Measurements from ENCODE around the gene PRTN3. TPM values are rescaled to one million over a fixed set of nuclear protein-coding genes. Genes with fewer than 3 reads are reported as not detected.

Gene PRTN3
- polyA plus RNA-seq, 1 donor (not counting 4 experiments of a cell fraction or from before 2014, with no cell fraction given), result not detected

DNA sequence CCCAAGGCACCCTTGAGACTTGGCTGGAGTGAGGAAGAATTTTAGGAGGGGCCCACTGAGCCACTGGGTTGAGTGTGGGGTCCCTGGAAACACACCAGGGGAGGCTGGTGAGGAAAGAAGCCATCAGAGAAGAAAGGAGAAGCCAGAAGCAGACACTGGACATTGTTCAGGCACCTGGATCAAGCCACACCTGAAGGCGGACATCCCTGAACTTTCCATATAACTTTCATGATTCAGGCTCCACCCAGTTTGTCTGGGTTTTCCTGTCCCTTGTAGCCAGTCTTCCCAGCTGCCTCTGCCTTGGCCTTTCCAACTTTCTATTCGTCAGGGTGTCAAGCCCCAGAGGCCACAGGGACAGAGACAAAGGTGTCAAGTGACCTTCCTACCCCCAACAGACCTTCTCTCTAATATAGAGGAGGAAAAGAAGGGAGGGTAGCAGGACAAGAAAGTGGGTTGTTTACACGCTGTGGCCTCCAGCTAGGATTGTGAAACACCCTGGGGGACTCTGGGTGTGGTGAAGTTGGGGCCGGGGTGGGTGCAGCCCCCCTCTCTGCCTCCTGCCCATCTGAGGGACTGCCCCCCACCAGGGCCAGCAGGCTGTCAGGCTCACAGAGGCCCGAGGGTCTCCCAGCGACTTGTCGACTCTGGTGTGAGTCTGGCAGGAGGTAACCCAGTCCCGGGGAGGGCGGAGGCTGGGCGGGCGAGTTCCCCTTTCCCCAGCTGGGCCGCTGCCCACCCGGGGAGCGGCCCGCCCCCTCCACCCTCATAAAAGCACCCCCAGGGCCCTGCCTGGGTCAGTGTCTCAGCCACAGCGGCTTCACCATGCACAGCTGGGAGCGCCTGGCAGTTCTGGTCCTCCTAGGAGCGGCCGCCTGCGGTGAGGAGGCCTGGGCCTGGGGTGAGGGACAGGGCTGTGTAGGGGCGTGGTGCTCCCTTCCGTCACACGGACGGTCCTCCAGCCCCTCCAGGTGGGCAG is 18.4 kb downstream of the PRTN3 start, which contains the start of gene CFD:
Gene CFD (plus strand): TSS at position 797 of the 976 bp plus-strand sequence. CDS start 26 bp downstream, at position 823.
- Histone ChIP-seq H4K20me1 (ENCODE audit: control insufficient read depth, extremely low read depth, insufficient read depth, low read length) (no peaks in the 10 kb centered on the region), H3K27me3 (ENCODE audit: control insufficient read depth, extremely low read depth, insufficient read depth, low read length) (peaks cover 13% of the 10 kb centered on the region), H3K4me2 (ENCODE audit: control insufficient read depth, extremely low read depth, insufficient read depth, low read depth, low read length) (peak within 1 kb of the TSS; percentile 51), H3K4me3 (ENCODE audit: control insufficient read depth in 2 of 3, extremely low read depth in 1 of 3, insufficient read depth in 2 of 3, low read depth in 1 of 3, low read length in 3 of 3) (peak within 1 kb of the TSS in 2 of 3 experiments; percentile 10 to 31), H3K36me3 (ENCODE audit: control insufficient read depth in 2 of 2, extremely low read depth in 1 of 2, insufficient read depth in 2 of 2, low read length in 2 of 2) (no peaks in the 10 kb centered on the region), H3K79me2 (ENCODE audit: control insufficient read depth, insufficient read depth, low read length) (no peaks in the 10 kb centered on the region), H3K27ac (ENCODE audit: control insufficient read depth, insufficient read depth, low read length) (no peak within 1 kb of the TSS), H3K9me1 (ENCODE audit: control insufficient read depth, extremely low read depth, insufficient read depth, low read length) (no peaks in the 10 kb centered on the region), H3K9me3 (ENCODE audit: control insufficient read depth, low read depth, low read length) (no peaks in the 10 kb centered on the region), H3K9ac (ENCODE audit: control insufficient read depth, extremely low read depth, insufficient read depth, low read length) (no peak within 1 kb of the TSS), H3K4me1 (ENCODE audit: control insufficient read depth, extremely low read depth, insufficient read depth, low read length) (peaks cover 3% of the 10 kb centered on the region), H2AFZ (ENCODE audit: control insufficient read depth, low read length) (peak within 1 kb of the TSS; percentile 43)
- dilution Hi-C loops (cut with MboI; ENCODE audit: extremely low pct_ligation_motif_present, low sequenced_read_pairs), result no loop called here
- DNase-seq (ENCODE audit: low read depth, low spot score) (no peak), FAIRE-seq (no peak)
- no peak for TF ChIP-seq EZH2 (IDR thresholded peaks at IDR 0.05; ENCODE audit: low read length)
- TF ChIP-seq, protein P1, sequence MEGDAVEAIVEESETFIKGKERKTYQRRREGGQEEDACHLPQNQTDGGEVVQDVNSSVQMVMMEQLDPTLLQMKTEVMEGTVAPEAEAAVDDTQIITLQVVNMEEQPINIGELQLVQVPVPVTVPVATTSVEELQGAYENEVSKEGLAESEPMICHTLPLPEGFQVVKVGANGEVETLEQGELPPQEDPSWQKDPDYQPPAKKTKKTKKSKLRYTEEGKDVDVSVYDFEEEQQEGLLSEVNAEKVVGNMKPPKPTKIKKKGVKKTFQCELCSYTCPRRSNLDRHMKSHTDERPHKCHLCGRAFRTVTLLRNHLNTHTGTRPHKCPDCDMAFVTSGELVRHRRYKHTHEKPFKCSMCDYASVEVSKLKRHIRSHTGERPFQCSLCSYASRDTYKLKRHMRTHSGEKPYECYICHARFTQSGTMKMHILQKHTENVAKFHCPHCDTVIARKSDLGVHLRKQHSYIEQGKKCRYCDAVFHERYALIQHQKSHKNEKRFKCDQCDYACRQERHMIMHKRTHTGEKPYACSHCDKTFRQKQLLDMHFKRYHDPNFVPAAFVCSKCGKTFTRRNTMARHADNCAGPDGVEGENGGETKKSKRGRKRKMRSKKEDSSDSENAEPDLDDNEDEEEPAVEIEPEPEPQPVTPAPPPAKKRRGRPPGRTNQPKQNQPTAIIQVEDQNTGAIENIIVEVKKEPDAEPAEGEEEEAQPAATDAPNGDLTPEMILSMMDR (optimal IDR thresholded peaks at IDR 0.05 in 1 of 3, IDR thresholded peaks at IDR 0.05 in 1 of 3, conservative IDR thresholded peaks at IDR 0.05 in 1 of 3; ENCODE audit: extremely low read depth in 1 of 3, insufficient read depth in 2 of 3, low read length in 3 of 3), result no peak

- dilution Hi-C loops (cut with MboI; ENCODE audit: extremely low pct_ligation_motif_present, low sequenced_read_pairs), result no loop called here
- H3K4me1 ChIP-seq (ENCODE audit: control insufficient read depth, extremely low read depth, insufficient read depth, low read length), result peaks cover 3% of the 10 kb centered on the region
- no peak for TF ChIP-seq EZH2 (IDR thresholded peaks at IDR 0.05; ENCODE audit: low read length)
- TF ChIP-seq, protein P1 (optimal IDR thresholded peaks at IDR 0.05 in 1 of 3, IDR thresholded peaks at IDR 0.05 in 1 of 3, conservative IDR thresholded peaks at IDR 0.05 in 1 of 3; ENCODE audit: extremely low read depth in 1 of 3, insufficient read depth in 2 of 3, low read length in 3 of 3), result no peak
- no peaks in the 10 kb centered on the region for H3K9me3 ChIP-seq (ENCODE audit: control insufficient read depth, low read depth, low read length)
- H3K4me2 ChIP-seq (ENCODE audit: control insufficient read depth, extremely low read depth, insufficient read depth, low read depth, low read length), result peak overlapping the region; percentile 37
- no peaks in the 10 kb centered on the region for H3K9me1 ChIP-seq (ENCODE audit: control insufficient read depth, extremely low read depth, insufficient read depth, low read length)
- H3K9ac ChIP-seq (ENCODE audit: control insufficient read depth, extremely low read depth, insufficient read depth, low read length), result no peak overlapping the region
- FAIRE-seq (no peak), DNase-seq (ENCODE audit: low read depth, low spot score) (no peak)
- no peaks in the 10 kb centered on the region for H3K36me3 ChIP-seq (ENCODE audit: control insufficient read depth in 2 of 2, extremely low read depth in 1 of 2, insufficient read depth in 2 of 2, low read length in 2 of 2)
- peaks cover 12% of the 10 kb centered on the region for H3K27me3 ChIP-seq (ENCODE audit: control insufficient read depth, extremely low read depth, insufficient read depth, low read length)
- no peak overlapping the region for H3K27ac ChIP-seq (ENCODE audit: control insufficient read depth, insufficient read depth, low read length)
- H3K79me2 ChIP-seq (ENCODE audit: control insufficient read depth, insufficient read depth, low read length), result no peaks in the 10 kb centered on the region
- H2AFZ ChIP-seq (ENCODE audit: control insufficient read depth, low read length), result no peak overlapping the region
- no peak overlapping the region for H3K4me3 ChIP-seq (ENCODE audit: control insufficient read depth in 2 of 3, extremely low read depth in 1 of 3, insufficient read depth in 2 of 3, low read depth in 1 of 3, low read length in 3 of 3)
- no peaks in the 10 kb centered on the region for H4K20me1 ChIP-seq (ENCODE audit: control insufficient read depth, extremely low read depth, insufficient read depth, low read length)
Measured at GRCh38 chr19:861141-861755, 20.4 kb downstream of the PRTN3 start.
